ENCODE results near the gene PLAAT3.
"Not testable (repeated sequence)": the region's sequence is repeated elsewhere in the genome, so short reads cannot be mapped to it uniquely, and the experiment has no call there.

Gene PLAAT3

DNA sequence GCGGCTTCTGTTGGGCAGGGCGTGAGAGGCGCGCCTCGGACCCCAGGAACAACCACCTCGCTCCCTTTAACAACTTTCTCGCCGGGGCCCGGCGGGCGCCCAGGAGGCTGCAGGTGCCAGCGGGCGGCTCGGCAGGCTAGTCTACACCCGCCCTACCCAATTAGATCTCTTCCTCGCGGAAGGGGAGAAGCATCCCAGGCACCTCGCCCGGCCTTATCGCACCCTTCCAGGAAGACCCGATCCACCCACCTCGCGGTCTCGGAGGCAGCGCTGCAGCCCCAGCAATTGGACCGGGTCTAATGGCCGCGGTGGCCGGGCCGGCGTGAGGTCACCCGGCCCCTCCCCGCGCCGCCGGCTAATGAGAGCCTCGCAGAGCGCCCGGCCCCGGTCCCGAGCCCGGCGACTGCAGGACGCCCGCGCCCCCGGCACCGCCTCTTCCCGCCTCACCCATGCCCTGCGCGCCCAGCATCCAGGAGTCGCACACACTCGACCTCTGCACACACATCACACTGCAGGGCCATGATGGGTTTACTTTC is at the start of gene PLAAT3:
Gene PLAAT3 (minus strand): TSS at position 298 of the 536 bp plus-strand sequence. CDS start 419 bp downstream, outside the sequence.
- DNase-seq (ENCODE audit: low read depth in 2 of 2) = peak; percentile 9 to 11

DNA sequence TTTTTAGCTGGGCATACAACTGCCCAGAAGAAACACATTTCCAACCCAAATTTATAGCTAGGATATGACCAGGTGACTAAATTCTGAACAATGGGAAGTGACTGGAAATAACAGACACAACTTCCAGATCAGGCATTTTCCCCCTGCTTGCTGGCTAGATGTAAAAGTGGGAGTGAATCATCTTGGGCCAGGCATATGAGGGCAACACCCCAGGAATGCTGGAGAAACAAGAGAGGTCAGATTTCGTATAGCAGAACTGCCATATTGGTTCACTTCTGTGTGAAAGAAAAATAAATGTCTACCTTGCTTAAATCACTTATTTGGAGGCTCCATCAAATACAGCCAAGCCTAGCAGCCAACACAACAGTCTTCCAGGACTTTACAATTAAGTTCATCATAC is 49.6 kb upstream of the PLAAT3 start:
- no peak for DNase-seq (ENCODE audit: low read depth in 2 of 2)

DNA sequence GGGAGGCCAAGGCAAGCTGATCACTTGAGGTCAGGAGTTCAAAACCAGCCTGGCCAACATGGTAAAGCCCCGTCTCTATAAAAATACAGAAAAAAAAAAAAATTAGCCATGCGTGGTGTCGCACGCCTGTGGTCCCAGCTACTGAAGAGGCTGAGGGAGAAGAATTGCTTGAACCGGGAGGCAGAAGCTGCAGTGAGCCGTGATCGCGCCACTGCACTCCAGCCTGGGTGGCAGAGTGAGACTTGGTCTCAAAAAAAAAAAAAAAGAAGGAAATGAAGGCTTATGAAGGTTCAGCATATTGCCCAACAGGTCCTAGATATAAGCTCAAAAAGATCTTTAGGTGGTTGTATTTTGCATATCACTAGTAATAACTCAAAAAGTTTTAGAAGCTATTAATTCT is 46.7 kb upstream of the PLAAT3 start:
- DNase-seq (ENCODE audit: low read depth in 2 of 2) = no peak

DNA sequence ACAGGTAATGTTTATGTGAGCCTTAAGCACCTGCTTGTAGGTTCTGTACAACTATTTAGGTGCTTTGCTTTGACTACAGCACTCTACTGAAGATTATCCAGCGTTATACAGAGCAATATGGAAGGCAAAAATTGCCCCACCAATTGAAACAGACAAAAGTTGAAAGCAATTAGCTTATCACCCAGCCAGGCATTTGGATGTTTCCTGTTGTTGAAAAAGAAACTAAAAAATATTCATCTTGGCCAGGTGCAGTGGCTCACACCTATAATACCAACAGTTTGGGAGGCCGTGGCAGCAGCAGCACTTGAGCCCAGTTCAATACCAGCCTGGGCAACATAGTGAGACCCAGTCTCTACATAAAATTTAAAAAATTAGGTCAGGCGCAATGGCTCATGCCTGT is 38.4 kb upstream of the PLAAT3 start:
- no peak for DNase-seq (ENCODE audit: low read depth in 2 of 2)

DNA sequence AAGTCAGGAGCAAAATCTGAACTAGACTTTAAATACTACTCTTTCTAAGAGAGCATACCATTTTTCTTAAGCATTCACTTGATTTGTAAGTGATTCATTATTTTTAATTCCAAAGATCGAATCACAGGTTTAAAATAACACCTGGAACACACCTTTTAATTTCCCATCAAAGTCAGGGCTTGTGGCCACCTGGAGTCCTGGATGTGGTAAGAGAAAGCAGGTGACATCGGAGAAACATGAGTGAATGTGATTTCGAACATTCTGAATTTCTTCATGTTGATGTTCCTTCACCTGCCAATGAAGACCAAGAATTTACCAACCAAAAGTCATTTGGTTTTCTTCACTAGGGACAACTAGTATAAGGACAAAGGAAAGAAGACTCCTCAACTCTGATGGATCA is 29.0 kb upstream of the PLAAT3 start:
- no peak for DNase-seq (ENCODE audit: low read depth in 2 of 2)

DNA sequence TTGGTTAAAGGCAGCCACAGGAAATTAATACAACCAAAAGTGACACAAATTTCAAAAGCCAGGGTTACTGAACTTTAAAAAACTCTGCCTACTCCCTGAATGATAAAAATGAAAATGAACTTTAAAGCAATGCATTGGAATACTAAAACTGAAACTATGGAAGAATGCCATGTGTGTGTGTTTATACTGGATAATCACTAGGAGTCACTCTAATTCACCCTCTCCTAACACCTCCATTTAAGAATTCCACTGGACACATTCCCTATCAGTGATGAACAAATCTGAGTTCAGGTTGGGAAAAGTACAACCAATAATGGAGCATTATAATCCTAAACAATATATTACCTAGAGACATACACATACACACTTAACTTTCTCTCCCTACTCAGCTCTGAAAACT is 27.5 kb upstream of the PLAAT3 start:
- no peak for DNase-seq (ENCODE audit: low read depth in 2 of 2)

DNA sequence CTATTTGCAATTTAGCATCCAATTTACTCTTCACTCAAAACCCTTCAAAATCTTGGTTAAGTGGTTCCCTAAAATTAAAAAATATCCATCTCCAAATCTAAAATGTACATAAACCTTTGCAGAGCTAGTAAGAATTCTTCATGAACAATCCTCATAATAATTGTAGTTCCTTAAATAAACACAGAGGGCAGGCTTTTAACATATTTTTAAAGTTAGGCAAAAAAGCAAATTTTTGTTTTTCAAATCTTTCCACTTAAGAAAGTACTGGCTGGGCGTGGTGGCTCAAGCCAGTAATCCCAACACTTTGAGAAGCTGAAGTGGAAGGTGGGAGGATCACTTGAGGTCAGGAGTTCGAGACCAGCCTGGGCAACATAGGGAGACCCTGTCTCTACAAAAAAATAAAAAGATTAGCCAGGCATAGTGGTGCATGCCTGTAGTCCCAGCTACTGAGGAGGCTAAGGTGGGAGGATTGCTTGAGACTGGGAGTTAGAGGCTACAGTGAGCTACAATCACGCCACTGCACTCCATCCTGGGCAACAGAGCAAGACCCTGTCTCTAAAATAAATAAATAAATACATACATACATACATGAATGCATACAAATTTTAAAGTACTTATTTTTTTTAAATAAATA is 25.1 kb upstream of the PLAAT3 start:
- DNase-seq (ENCODE audit: low read depth in 2 of 2) = no peak

DNA sequence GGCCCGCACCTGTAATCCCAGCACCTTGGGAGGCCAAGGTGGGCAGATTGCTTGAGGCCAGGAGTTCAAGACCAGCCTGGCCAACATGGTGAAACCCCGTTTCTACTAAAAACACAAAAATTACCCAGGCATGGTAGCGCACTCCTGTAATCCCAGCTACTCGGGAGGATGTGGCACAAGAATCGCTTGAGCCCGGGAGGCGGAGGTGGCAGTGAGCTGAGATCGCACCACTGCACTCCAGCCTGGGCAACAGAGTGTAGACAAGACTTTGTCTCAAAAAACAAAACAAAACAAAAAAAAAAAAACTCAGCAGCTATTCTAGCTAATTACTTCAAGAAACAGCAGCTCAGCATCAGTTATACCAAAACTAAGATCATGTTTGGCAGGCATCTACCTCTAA is 24.2 kb upstream of the PLAAT3 start:
- DNase-seq (ENCODE audit: low read depth in 2 of 2) = not testable (repeated sequence)

DNA sequence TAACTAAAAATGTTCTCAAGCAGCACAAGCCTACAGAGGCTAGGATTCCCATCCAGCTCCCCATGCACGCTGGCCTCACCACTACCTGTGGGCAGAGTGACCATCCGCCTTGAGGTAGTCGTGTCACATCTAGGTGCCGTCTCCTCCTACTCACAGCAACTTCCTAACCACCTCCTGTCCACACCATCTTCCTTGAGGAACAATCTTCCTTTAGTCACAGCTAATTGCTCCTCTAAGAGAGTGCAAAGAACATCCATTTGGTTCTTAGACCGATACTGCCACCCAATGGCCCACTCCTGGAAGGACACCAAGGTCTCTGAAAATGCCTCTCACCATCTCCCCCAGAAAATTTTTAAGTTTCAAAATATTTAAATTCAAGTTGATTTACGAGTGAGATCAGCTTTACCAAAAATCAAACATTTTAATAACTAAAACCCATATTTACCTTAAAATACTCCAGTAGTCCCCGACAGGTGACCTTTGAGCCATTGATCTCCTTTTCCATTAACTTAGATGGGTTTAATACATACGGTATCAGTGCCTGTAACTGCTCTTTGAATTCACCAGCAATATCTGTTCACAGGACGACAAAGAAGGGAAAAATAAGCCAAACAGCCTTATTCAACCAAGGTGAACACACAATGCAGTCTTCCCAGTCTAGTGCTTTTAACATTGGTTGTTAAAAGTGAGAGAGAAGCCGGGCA is 21.7 kb upstream of the PLAAT3 start:
- DNase-seq (ENCODE audit: low read depth in 2 of 2) = peak; percentile 25 to 56

DNA sequence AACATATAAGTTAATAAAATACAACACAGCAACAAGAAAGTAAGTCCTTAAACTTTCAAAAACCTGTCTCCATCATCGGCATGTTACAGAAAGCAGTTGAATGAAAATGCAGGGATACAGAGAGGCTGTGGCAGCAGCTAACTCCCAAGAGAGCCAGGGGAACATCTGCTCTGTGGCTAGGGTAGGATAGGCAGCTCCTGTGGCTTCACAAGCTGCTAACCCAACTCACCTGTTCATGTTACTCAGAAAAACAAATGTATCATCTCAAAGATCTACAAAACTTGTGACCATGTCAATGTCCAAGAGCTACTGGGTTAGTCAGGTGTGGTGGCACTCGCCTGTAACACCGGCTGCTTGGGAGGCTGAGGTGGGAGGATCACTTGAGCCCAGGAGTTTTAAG is 15.2 kb upstream of the PLAAT3 start:
- no peak for DNase-seq (ENCODE audit: low read depth in 2 of 2)

DNA sequence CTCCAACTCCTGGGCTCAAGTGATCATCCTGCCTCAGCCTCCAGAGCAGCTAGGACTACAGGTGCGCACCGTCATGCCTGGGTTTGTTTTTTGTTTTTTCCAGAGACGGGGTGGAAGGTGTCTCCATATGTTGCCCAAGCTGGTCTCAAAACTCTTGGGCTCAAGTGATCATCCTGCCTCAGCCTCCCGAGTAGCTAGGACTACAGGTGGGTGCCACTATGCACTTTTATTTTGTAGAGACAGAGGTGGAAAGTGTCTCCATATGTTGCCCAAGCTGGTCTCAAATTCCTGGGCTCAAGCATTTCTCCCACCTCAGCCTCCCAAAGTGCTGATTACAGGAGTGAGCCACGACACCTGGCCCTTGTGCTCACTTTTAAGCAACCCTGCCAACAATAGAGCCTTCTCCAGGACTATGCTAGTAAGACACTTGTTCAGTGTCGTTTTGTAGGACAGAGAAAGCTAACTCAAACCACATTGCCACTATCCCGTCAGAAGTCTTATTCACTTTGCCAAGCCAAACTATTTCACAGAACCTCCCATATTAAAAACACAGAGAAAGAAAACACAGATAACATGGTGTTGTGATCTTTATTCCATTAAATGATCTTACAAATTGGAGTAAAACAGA is 9.4 kb upstream of the PLAAT3 start:
- DNase-seq (ENCODE audit: low read depth in 2 of 2) = no peak

DNA sequence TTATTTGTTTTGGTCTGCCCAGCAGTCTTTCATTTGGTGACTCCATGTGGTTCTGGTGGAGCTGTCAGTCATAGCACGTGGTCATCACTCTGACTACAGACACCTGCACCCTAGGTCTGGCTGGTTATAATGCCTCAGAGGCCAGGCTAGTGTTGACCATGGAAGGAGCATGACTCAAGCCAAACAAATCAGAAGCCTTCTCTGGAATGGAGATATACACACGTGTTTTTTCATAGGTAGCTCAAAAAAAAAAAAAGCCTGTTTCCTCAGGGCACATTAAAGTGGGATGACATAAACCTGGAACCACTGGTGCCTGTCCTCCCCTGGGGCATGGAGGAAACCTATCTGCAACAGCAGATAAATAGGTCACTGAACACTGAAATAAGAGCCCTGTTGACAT is 8.1 kb upstream of the PLAAT3 start:
- DNase-seq (ENCODE audit: low read depth in 2 of 2) = no peak

DNA sequence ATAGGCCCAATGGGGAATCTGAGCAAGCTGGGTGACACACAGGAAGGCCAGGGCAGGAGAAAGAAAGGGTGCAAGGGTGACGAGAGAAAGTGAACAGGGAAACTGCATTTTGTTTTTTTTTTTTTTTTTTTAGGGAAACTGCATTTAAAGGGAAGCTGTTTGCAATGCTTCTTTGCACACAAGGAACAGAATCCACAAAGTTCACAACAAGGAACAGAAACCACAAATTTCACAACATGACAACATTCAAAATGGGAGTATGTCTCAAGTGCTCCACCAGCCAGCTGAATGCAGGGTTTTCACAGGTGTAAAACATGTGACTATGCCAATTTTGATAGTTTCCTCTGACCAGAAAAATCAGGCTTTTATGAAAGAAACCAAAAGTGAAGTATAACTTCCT is 6.8 kb upstream of the PLAAT3 start:
- no peak for DNase-seq (ENCODE audit: low read depth in 2 of 2)

DNA sequence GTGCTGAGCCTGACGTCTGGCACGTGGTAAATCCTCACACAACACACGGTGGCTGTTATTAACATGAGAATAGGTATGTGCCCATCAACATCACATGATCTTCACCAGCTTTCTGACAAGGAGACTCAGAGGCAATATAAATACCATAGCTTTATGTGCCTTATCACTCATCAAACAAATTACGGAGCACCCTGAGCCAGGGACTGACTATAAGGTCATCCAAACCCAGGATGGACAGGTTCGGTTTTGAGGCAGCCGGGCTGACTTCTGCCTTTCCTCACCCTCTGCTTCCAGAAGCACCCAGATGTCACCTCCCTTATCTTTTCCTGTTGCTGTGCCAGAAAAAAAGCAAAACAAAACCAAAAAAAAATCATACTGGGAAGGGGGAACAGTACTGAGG is 5.7 kb upstream of the PLAAT3 start:
- DNase-seq (ENCODE audit: low read depth in 2 of 2) = no peak

DNA sequence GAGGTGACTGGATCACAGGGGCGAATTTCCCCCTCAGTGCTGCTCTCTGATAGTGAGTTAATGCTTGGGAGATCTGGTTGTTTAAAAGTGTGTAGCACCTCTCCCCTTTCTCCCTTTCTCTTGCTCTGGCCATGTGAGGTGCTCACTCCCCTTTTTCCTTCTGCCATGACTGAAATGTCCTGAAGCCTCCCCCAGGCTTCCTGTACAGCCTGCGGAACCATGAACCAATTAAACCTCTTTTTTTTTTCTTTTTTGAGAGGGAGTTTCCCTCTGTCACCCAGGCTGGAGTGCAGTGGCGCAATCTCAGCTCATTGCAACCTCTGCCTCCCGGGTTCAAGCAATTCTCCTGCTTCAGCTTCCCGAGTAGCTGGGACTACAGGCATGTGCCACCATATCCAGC is 3.5 kb upstream of the PLAAT3 start:
- DNase-seq (ENCODE audit: low read depth in 2 of 2) = not testable (repeated sequence)

DNA sequence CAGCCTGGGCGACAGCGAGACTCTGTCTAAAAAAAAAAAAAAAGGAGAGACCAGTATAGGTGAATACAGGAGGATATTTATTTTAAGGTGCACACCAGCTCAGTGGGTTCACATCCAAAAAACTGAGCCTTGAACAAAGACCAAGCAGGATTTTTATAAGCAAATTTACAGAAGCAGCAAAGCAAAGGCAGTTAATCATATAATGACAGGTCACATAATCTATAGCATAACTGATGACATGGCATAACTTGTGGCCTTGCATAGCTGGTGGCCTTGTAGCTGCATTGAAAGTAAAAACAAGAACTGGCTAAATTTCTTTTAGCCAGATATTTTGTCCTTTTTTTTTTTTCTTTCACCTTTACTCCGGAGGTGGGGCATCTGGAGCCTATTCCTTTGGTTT is 2.7 kb upstream of the PLAAT3 start:
- no peak for DNase-seq (ENCODE audit: low read depth in 2 of 2)

DNA sequence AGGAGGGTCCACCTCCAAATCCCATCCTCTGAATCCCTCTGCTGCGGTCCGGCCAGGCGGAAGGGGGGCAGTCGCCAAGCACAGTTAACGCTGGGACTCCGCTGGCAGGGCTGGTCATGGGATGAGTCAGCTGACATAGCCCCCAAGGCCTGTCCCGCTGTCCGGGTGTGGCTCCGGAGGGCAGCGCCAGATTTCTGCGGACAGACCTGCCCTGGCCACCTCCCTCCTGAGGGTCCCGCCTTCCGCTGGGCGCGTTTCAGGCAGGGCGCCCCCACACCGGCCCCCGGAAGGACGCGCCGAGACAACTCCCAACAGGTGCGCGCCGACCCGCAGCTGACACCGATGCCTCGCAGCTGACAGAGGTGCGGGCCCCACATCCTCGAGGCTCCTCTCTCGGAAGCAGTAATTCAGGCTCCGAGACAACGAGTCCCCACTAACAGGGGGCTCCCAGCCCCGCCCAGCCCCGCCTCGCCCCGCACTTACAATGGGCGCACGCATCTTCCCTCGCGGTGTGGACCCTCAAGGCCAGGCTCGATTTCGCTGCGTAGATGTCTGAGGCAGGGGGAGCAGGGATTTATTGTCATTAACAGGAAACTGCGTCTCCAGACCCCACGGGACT is 607 bp downstream of the PLAAT3 start:
- peak; percentile 7 to 10 for DNase-seq (ENCODE audit: low read depth in 2 of 2)

DNA sequence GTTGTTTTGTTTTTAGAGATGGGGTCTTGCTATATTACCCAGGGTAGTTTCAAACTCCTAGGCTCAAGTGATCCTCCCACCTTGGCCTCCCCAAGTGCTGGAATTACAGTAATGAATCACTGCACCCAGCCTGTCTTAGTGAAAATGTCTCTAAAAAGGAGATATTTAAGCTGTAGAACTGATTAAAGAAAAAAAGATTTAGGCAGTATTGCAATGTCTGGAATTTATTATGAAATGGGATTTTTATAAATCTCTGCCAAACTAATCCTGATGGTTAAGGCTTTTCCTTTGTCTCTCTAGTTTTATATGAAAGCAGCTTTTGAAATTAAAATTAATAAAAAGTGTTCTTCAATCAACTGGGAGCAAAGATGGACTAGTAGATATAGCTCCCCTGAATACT is 2.1 kb downstream of the PLAAT3 start:
- no peak for DNase-seq (ENCODE audit: low read depth in 2 of 2)

DNA sequence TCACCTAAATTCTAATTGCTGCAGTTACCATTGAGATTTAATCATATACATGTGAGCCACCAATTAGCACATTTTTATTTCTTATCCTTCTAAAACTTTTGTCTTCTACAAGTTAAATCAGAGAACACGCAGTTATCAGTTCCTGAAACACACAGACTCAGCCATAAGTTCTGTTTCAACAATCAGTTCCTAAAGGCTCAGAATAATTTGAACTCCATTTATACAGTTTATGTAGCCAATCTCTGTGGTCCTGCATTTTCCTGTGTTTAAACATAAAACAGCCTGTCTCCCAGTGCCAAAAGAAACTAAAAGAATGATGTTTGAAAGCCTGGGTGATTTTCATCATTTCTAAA is 2.9 kb downstream of the PLAAT3 start:
- no peak for DNase-seq (ENCODE audit: low read depth in 2 of 2)

DNA sequence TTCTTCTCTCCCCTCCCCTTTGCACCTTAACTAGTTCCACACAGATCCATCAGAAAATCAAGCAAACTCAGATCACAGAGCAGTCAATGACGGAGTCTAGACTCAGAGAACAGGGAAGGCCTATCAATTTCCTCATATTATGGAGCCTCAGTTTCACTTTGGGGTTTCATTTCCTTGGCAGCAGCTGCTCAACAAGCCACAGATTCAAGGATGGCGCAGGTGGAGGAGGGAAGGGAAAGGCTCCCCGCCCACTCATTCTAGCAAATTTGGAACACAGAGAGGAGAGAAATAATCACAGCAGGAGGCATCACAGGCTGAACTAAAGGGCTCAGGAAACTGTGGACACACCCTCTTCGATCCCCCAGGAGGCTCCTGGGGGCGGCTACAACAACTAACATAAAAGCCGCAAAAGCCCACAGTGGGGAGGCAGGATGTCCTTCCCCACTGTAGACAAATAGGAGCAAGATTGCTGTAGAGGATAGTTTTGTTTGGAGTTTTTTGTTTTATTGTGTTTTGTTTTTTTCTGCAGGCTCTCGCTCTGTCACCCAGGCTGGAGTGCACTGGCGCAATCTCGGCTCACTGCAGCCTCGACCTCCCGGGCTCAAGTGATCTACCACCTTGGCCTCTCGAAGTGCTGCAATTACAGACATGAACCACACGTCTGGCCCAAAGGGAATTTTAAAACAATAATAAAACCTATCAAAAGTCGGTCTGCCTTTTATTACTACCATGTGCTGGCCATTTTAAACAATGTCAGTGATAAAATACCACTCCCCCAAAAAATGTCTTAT is 3.4 kb downstream of the PLAAT3 start:
- DNase-seq (ENCODE audit: low read depth in 2 of 2) = no peak

DNA sequence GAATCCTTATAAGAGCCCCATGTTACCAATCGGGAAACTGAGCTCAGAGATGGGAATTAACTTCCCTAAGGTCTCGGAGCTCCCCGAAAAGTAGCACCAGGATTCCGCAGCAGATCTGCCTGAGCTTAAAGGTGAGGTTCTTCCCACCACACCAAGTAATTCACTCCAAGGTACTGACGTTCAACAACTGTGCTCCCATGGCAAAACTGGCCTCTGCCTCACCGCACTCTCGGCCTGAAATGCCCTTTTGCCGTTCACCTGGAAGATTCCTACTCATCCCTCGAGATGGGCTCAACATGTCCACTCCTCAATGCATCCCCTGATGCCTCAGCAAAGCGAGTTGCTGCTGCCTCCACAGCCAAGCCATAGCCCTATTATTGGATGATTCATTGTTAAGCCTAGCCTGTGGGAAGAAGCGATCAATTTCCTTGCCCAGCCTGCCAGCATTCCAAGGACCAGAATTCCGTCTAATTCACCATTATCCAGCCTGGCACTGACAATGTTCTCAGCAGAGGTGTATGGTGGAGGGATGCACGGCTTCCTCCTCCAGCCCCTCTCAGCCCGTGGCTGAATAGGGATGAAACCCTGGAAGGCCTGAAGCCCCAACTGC is 4.2 kb downstream of the PLAAT3 start:
- DNase-seq (ENCODE audit: low read depth in 2 of 2) = no peak

Measured in stimulated activated CD8-positive, alpha-beta memory T cell treated with anti-CD3 and anti-CD28 coated beads, Interleukin-7, amount 100 ng/mL, for 1 hour (primary cell).